HEK293 (cell line): ENCODE results near the gene DMBT1.

Experiments
- YY1 ChIP-seq: fragments of 450-650 bp; formaldehyde crosslinking; IDR thresholded peaks from 2 replicates; pipeline ENCODE4 v1.5.1; 2018; ENCODE audit warnings: missing biosample characterization, missing genetic modification characterization
- ZFP37 ChIP-seq: fragments of 450-650 bp; formaldehyde crosslinking; IDR thresholded peaks from 2 replicates; pipeline ENCODE4 v1.5.1; 2016; ENCODE audit warnings: missing biosample characterization, missing genetic modification characterization
- ZNF146 ChIP-seq: fragments of 450-650 bp; formaldehyde crosslinking; IDR thresholded peaks from 2 replicates; pipeline ENCODE4 v1.5.1; 2016; ENCODE audit warnings: missing biosample characterization, missing genetic modification characterization
- TF ChIP-seq, protein P1 (sequence below): fragments of 450-650 bp; formaldehyde crosslinking; IDR thresholded peaks from 2 replicates; pipeline ENCODE4 v1.5.1; 2016; ENCODE audit warnings: missing biosample characterization, missing genetic modification characterization

- TF ChIP-seq, protein P1, sequence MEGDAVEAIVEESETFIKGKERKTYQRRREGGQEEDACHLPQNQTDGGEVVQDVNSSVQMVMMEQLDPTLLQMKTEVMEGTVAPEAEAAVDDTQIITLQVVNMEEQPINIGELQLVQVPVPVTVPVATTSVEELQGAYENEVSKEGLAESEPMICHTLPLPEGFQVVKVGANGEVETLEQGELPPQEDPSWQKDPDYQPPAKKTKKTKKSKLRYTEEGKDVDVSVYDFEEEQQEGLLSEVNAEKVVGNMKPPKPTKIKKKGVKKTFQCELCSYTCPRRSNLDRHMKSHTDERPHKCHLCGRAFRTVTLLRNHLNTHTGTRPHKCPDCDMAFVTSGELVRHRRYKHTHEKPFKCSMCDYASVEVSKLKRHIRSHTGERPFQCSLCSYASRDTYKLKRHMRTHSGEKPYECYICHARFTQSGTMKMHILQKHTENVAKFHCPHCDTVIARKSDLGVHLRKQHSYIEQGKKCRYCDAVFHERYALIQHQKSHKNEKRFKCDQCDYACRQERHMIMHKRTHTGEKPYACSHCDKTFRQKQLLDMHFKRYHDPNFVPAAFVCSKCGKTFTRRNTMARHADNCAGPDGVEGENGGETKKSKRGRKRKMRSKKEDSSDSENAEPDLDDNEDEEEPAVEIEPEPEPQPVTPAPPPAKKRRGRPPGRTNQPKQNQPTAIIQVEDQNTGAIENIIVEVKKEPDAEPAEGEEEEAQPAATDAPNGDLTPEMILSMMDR (tag by site-specific recombination) = no peak
- TF ChIP-seq YY1 (tag by site-specific recombination) = no peak
- no peak for TF ChIP-seq ZNF146 (tag by site-specific recombination)
- TF ChIP-seq ZFP37 (tag by site-specific recombination) = no peak
Measured at GRCh38 chr10:122656741-122657140, 96.2 kb downstream of the DMBT1 start.
